GM18498 (cell line): ENCODE data around the gene HOXD1.
A peak's percentile ranks its signal among the peaks of the same experiment; 100 is the strongest.

Source experiments
- ATAC-seq: cut with Tn5 transposase; IDR thresholded peaks from one replicate; pipeline ENCODE4 v1.9.1; 2021; ENCODE audit warnings: mild to moderate bottlenecking, moderate library complexity; ENCODE audit not compliant: unreplicated experiment

The HOXD1 gene

GRCh38 chr2:176187899-176188773 lies at the start of gene HOXD1:
Gene HOXD1, plus strand, starts transcription at chr2:176188668. Its CDS starts 134 bp downstream, at chr2:176188802.
- ATAC-seq: no peak

DNA sequence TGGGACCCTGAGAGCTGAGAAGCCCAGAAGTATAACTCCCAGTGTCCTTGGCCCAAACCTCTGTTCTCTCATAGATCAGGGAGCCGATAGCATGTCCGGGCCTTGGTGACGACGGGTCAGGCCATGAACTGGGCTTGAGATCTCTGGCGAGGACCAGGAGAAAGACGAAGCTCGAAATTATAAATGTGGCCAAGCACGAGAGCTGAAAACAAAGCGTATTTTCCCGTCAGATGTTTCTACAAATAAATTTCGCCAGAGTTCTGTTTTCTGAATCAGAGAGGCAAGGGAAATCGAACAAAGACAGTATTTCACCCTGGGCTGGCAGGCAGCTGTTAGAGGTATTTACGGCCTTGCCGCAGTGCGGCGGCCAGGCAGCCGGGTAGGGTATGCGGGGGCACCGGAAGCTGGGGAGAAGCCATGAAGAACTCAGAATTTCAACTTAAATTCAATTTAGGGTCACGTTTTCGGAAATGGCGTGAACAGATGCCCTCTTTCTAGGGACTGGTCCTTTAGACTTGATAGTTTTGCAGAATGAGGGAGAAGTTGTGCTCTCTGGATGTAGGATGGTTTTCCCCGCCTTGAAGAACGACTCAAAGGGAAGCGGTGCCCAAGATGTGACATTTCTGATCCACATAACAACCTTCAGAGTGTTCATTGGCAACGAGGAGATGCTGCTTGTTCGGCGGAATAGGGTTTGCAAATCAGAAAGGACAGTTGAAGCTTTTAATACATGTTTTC lies 49.4 kb upstream of the HOXD1 start:
- ATAC-seq: no peak

DNA sequence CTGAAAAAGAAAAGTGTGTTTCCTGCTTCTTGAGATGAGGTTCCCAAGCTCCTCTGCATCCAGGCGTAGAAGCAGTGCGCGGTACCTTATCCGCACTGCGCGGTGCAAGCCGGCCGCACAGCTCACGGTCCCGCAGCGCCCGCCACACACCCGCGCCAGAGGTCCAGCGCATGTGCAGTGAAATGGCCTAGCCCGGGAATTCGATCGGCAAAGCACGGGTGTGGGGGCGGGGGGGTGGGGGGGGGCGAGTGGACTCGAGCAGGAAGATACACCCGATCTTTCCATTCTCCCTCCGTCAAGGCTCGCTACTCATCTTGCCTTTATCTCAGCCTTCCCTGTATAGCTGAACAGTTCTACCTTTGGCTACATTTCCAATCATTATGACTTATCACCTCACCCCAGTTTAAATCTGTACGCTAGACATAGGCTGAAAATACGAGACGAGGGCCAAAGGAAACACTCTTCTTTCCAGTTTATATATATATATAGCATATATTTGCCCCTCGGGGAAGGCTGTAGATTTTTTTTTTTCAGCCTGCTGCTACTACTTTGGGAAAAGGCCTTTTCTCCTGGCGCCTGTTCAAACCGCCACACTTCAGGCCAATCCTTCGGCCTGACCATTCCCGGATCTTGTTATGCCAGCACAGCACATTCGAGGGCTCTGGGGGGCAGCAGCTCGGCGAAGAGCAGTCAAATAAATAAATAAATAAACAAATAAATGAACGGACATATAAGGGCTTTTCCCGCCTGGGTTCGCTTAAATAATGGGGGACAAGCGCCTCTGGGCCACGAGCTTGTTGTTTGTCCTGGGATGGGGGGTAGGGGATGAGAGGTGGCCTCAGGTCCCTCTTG lies 48.6 kb upstream of the HOXD1 start:
- no peak for ATAC-seq

- peak; percentile 94 for ATAC-seq
Observed at GRCh38 chr2:176140513-176141317, 47.8 kb upstream of the HOXD1 start.

- ATAC-seq: no peak
Observed at GRCh38 chr2:176142281-176142680, 46.2 kb upstream of the HOXD1 start.

GRCh38 chr2:176145085-176145969 lies 43.1 kb upstream of the HOXD1 start:
- no peak for ATAC-seq

GRCh38 chr2:176146101-176146500 lies 42.4 kb upstream of the HOXD1 start:
- no peak for ATAC-seq

DNA sequence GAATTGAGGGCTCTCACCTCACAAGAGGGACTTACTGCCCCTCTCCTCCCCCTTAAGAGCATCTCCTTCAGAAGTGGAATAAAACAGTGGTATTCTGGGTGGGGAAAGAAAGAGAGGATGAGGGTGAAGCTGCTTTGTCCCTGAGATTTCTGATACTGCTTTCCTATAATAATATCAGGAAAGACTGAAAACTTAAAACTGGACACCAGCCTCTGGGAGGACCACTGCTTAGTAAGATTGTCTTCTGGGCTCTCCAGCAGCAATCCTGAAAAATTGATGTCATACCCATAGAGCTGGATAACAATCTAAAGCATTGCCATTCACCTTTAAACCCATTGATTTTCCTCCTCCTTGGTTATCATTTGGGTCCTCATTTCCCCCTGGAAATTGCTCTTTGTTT lies 41.8 kb upstream of the HOXD1 start:
- no peak for ATAC-seq

DNA sequence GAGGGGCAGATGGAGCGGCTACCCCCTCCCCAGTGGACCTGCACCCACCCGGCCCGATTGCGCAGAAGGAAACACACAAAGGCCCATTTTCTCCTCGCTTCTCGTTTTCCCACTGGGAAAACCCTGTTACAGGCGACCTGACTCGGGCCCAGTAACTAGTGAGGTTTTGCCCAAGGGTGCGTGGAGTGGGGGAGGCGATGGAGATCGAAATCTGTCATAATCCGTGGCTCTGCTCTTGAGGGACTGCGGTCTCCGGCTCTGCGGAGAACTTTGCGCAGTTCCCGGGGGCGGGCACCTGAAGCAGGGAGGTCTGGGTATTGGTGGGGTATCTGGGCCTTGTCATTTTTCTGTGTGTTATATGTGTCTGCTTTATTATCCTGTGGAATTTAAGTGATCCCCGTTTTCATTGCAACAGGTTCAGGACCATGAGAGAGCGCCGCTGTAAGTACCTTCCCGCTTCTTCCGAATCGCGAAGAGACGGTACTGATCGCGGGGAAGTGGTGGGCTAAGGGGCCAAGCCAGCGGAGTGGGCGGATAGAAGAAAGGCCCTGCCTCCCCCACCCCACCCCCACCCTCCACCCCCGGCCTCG lies 41.2 kb upstream of the HOXD1 start:
- no peak for ATAC-seq

GRCh38 chr2:176147800-176148496 lies 40.5 kb upstream of the HOXD1 start:
- ATAC-seq: no peak

GRCh38 chr2:176148751-176149421 lies 39.6 kb upstream of the HOXD1 start:
- no peak for ATAC-seq

- ATAC-seq: no peak
Observed at GRCh38 chr2:176149481-176149938, 39.0 kb upstream of the HOXD1 start.

- ATAC-seq: no peak
Observed at GRCh38 chr2:176149939-176150583, 38.4 kb upstream of the HOXD1 start.

- ATAC-seq: no peak
Observed at GRCh38 chr2:176150584-176151441, 37.7 kb upstream of the HOXD1 start.

DNA sequence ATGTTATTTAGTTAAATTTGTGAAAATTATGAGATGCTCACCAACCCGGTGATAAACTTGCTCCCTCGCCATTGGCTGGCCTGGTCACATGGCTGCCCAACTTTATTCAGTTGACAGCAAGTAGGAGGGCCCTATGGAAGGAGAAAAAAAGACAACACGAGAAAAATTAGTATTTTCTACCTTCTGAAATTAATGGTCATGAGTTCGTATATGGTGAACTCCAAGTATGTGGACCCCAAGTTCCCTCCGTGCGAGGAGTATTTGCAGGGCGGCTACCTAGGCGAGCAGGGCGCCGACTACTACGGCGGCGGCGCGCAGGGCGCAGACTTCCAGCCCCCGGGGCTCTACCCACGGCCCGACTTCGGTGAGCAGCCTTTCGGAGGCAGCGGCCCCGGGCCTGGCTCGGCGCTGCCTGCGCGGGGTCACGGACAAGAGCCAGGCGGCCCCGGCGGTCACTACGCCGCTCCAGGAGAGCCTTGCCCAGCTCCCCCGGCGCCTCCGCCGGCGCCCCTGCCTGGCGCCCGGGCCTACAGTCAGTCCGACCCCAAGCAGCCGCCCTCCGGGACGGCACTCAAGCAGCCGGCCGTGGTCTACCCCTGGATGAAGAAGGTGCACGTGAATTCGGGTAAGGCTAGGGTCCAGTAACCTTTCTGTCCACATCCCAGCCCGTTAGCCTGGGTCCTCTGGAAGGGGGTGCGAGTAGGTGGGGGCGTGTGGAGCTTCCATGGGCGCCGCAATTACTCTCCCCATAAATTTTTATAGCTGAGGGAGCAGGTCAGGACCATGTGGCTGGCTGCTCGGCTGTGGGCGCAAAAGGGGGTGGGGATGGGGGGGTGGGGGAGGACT lies 36.8 kb upstream of the HOXD1 start, which contains the start of gene HOXD4:
HOXD4 (plus strand) TSS at position 109 of the 846 bp plus-strand sequence; CDS start at position 193, 84 bp downstream.
- no peak for ATAC-seq
